ENCODE measurements around the gene GRK5.
"Not testable (repeated sequence)": the region's sequence is repeated elsewhere in the genome, so short reads cannot be mapped to it uniquely, and the experiment has no call there.

GRK5 gene

GRCh38 chr10:119252470-119253151, 45.2 kb downstream of the GRK5 start:
- no peak for DNase-seq

GRCh38 chr10:119253433-119254174, 46.2 kb downstream of the GRK5 start:
- DNase-seq: no peak

GRCh38 chr10:119254335-119254734, 47.0 kb downstream of the GRK5 start:
- no peak for DNase-seq

- no peak for DNase-seq
These were observed 48.7 kb downstream of the GRK5 start for GRCh38 chr10:119256030-119256429.

- DNase-seq: no peak
These were observed 49.5 kb downstream of the GRK5 start for GRCh38 chr10:119256897-119257296.

- DNase-seq: no peak
These were observed 50.6 kb downstream of the GRK5 start for GRCh38 chr10:119257899-119258419.

- no peak for DNase-seq
These were observed 52.0 kb downstream of the GRK5 start for GRCh38 chr10:119259345-119259744.

GRCh38 chr10:119261016-119261415, 53.6 kb downstream of the GRK5 start:
- not testable (repeated sequence) for DNase-seq

- no peak for DNase-seq
These were observed 56.7 kb downstream of the GRK5 start for GRCh38 chr10:119263951-119264617.

GRCh38 chr10:119265691-119266090, 58.3 kb downstream of the GRK5 start:
- DNase-seq: no peak

GRCh38 chr10:119267384-119267783, 60.0 kb downstream of the GRK5 start:
- DNase-seq: no peak

GRCh38 chr10:119268428-119268827, 61.1 kb downstream of the GRK5 start:
- DNase-seq: no peak

GRCh38 chr10:119268871-119269506, 61.6 kb downstream of the GRK5 start:
- no peak for DNase-seq

GRCh38 chr10:119269737-119270136, 62.4 kb downstream of the GRK5 start:
- DNase-seq: no peak

GRCh38 chr10:119270762-119271366, 63.5 kb downstream of the GRK5 start:
- no peak for DNase-seq

GRCh38 chr10:119272338-119272734, 65.0 kb downstream of the GRK5 start:
- DNase-seq: not testable (repeated sequence)

- no peak for DNase-seq
These were observed 65.4 kb downstream of the GRK5 start for GRCh38 chr10:119272736-119273135.

- no peak for DNase-seq
These were observed 66.0 kb downstream of the GRK5 start for GRCh38 chr10:119273413-119273812.

- no peak for DNase-seq
These were observed 67.2 kb downstream of the GRK5 start for GRCh38 chr10:119274519-119275045.

GRCh38 chr10:119275085-119275484, 67.7 kb downstream of the GRK5 start:
- DNase-seq: no peak

GRCh38 chr10:119276194-119276593, 68.8 kb downstream of the GRK5 start:
- DNase-seq: not testable (repeated sequence)

- no peak for DNase-seq
These were observed 70.8 kb downstream of the GRK5 start for GRCh38 chr10:119278126-119278709.
